Activated naive CD8-positive, alpha-beta T cell treated with anti-CD3 and anti-CD28 coated beads for 36 hours (primary cell): ENCODE results near the gene GRK1. TPM values are rescaled to one million over a fixed set of nuclear protein-coding genes. Genes with fewer than 3 reads are reported as not detected.
A peak's percentile ranks its signal among the peaks of the same experiment; 100 is the strongest.
"Not testable (repeated sequence)": the region's sequence is repeated elsewhere in the genome, so short reads cannot be mapped to it uniquely, and the experiment has no call there.

ENCODE experiments used
- DNase-seq: peaks from one replicate; pipeline ENCODE4 v3.0.0; 2021
- H3K27ac Mint-ChIP-seq: one replicate; pipeline ENCODE4 v1.8.0; 2022; ENCODE audit warnings: mild to moderate bottlenecking, moderate library complexity, mixed read lengths
- H3K27me3 Mint-ChIP-seq: one replicate; pipeline ENCODE4 v1.8.0; 2022; ENCODE audit warnings: mild to moderate bottlenecking, mixed read lengths
- H3K36me3 Mint-ChIP-seq: one replicate; pipeline ENCODE4 v1.8.0; 2021; ENCODE audit warnings: mild to moderate bottlenecking, mixed read lengths
- H3K4me1 Mint-ChIP-seq: one replicate; pipeline ENCODE4 v1.8.0; 2021; ENCODE audit warnings: mixed read lengths
- H3K4me3 Mint-ChIP-seq: one replicate; pipeline ENCODE4 v1.8.0; 2022; ENCODE audit warnings: mild to moderate bottlenecking, moderate library complexity, mixed read lengths
- H3K9me3 Mint-ChIP-seq: one replicate; pipeline ENCODE4 v1.8.0; 2022; ENCODE audit warnings: mixed read lengths
- total RNA-seq, 2 experiments: library from RNA; stranded (reverse); gene quantifications; one replicate each; pipeline ENCODE4 v1.2.3, GENCODE V29; 2021

The GRK1 gene
- not detected for total RNA-seq

DNA sequence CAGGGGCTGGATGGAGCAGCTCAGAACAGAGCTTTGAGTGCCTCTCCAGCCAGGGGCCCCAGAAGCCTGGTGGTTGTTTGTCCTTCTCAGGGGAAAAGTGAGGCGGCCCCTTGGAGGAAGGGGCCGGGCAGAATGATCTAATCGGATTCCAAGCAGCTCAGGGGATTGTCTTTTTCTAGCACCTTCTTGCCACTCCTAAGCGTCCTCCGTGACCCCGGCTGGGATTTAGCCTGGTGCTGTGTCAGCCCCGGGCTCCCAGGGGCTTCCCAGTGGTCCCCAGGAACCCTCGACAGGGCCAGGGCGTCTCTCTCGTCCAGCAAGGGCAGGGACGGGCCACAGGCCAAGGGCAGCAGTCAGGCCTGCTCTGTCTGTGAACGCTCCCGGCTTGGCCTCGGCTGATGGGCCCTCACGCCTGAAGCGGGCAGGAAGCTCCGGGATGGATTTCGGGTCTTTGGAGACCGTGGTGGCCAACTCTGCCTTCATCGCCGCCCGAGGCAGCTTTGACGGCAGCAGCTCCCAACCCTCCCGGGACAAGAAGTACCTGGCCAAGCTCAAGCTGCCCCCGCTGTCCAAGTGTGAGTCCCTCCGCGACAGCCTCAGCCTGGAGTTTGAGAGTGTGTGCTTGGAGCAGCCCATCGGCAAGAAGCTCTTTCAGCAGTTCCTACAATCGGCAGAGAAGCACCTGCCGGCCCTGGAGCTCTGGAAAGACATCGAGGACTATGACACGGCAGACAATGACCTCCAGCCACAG is at the start of gene GRK1:
TSS of gene GRK1 (plus strand) at position 269 of the 751 bp plus-strand sequence. CDS start at position 437, 168 bp downstream.
- DNase-seq, result no peak
- Mint-ChIP-seq H3K4me1 (no peaks in the 10 kb centered on the region), H3K4me3 (no peak within 1 kb of the TSS), H3K36me3 (no peaks in the 10 kb centered on the region), H3K27ac (no peak within 1 kb of the TSS), H3K27me3 (no peaks in the 10 kb centered on the region), H3K9me3 (no peaks in the 10 kb centered on the region)

DNA sequence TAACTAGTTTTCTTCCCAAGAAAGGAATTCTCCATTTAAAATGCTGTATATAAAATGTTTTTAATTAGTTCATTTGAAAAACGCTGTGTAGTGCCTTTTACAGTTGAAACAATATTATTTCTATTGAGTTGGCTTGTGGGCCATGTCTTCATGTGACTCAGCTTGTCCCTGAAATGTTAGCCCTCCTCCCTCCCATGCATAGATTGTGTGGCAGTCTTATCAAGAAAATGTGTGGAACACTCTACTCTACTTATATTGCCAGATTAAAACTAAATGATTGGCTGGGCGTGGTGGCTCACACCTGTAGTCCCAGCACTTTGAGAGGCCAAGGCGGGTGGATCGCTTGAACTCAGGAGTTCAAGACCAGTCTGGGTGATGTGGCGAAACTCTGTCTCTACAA is 49.1 kb upstream of the GRK1 start:
- DNase-seq, result no peak
- H3K27me3 Mint-ChIP-seq, result no peaks in the 10 kb centered on the region
- no peak overlapping the region for H3K27ac Mint-ChIP-seq
- peaks cover 2% of the 10 kb centered on the region for H3K4me1 Mint-ChIP-seq
- H3K9me3 Mint-ChIP-seq, result no peaks in the 10 kb centered on the region
- H3K36me3 Mint-ChIP-seq, result peaks cover 14% of the 10 kb centered on the region
- no peak overlapping the region for H3K4me3 Mint-ChIP-seq

DNA sequence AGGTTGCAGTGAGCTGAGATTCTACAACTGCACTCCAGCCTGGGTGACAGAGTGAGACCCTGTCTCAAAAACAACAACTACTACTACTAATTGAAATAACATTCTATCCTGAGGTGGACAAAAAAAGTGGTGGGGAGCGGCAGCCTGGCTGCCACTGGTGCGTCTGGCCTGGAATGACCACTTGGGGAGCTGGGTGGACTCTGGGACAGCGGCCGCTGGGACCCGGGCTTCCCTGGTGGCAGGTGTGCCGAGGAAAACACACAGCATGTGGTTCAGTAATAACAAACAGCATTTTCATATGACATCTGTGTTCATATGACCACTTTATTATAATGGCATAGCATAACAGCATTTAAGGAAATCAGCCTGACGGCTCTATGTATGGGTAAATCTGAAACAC is 48.6 kb upstream of the GRK1 start:
- Mint-ChIP-seq H3K4me1 (peaks cover 2% of the 10 kb centered on the region), H3K4me3 (no peak overlapping the region), H3K27ac (no peak overlapping the region), H3K9me3 (no peaks in the 10 kb centered on the region), H3K27me3 (no peaks in the 10 kb centered on the region), H3K36me3 (peaks cover 14% of the 10 kb centered on the region)
- no peak for DNase-seq

DNA sequence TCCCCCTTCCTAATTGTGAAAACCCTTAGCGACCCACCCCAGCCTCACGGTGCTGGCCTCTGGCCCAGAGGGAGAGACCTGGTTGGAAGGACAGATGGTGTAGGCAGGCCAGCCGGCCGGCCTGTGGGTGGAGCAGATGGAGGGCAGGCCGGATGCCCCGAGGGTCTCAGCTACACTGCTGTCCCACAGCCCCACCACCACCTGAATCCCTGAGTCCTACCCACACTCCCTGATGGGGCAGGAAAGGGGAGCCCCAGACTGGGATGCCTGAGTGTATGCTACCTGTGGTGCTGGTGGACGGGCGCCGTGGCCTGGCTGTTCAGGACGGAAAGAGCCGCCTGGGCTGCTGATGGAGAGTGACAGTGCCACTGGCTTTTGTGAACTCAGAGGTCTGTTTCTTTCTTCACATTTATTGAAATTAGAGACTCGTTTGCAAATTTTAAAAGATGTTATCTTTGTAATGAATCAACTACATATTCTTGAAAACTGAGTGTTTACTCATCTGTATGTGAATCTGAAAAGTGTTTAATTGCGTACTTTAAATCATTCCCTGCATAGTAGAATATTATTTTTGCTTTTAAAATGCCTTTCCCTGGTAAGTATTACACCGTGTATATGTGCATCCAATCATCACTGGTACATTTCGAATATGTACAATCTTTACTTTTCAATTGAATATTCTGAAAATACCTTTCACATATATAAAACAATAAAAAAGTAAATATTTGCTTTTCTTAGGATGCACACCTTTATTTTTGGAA is 46.8 kb upstream of the GRK1 start:
- peaks cover 2% of the 10 kb centered on the region for H3K4me1 Mint-ChIP-seq
- H3K36me3 Mint-ChIP-seq, result peaks cover 27% of the 10 kb centered on the region
- H3K27me3 Mint-ChIP-seq, result no peaks in the 10 kb centered on the region
- no peak overlapping the region for H3K27ac Mint-ChIP-seq
- peaks cover 3% of the 10 kb centered on the region for H3K9me3 Mint-ChIP-seq
- no peak overlapping the region for H3K4me3 Mint-ChIP-seq
- no peak for DNase-seq

DNA sequence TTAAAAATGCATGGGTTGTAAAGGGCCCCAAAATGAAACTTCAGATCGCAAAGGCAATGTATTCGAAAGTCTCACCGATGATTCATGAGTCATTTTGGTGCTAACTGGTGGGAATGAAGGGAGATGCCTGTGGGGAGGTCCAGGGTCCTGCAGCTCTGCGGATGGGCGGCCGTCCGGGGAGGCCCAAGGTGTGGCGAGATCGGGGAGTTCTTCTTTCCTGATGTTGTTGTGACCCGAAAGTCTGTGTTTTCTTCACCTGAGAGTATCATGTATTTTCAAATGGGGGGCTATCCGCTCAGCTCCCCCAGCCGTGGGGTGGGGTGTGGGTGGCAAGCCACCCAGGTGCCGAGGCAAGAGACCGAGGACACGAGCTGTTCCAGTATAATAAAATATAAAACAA is 46.0 kb upstream of the GRK1 start:
- no peak overlapping the region for H3K4me3 Mint-ChIP-seq
- no peaks in the 10 kb centered on the region for H3K27me3 Mint-ChIP-seq
- H3K36me3 Mint-ChIP-seq, result peaks cover 29% of the 10 kb centered on the region
- peaks cover 3% of the 10 kb centered on the region for H3K9me3 Mint-ChIP-seq
- no peak overlapping the region for H3K27ac Mint-ChIP-seq
- peaks cover 2% of the 10 kb centered on the region for H3K4me1 Mint-ChIP-seq
- DNase-seq, result no peak

DNA sequence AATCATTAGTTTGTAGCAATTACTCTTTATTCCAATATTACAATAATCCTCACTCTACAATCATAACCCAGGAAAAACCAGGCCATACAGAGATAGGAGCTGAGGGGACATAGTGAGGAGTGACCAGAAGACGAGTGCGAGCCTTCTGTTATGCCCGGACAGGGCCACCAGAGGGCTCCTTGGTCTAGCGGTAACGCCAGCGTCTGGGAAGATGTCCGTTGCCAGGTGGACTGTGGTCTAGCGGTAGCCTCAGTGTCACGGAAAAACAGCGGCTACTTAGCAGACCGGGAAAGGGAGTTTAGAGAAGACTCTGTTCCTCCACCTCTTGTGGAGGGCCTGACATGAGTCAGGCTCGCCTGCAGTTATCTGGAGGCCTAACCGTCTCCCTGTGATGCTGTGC is 45.5 kb upstream of the GRK1 start:
- not testable (repeated sequence) for H3K4me3 Mint-ChIP-seq, H3K4me1 Mint-ChIP-seq, DNase-seq, H3K27me3 Mint-ChIP-seq, H3K27ac Mint-ChIP-seq, H3K9me3 Mint-ChIP-seq
- H3K36me3 Mint-ChIP-seq, result peaks cover 32% of the 10 kb centered on the region

DNA sequence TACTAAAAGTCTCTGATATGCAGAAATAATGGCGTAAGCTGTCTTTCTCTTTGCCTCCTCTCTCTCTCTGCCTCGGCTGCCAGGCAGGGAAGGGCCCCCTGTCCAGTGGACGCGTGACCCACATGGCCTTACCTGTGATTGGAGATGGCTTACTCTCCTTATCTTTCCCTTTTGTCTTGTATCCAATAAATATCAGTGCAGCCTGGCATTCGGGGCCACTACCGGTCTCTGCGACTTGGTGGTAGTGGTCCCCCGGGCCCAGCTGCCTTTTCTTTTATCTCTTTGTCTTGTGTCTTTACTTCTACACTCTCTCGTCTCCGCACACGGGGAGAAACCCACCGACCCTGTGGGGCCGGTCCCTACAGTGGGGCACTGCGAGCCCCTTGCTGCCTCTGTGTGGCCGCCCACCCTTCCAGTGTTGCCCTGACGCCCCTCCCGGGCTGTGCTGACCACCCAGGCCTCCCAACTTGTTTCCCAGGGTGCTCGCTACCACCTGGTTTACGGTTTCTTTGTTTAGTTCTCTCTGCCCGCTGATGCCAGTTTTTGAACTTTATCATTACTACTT is 45.0 kb upstream of the GRK1 start:
- not testable (repeated sequence) for H3K27me3 Mint-ChIP-seq, H3K9me3 Mint-ChIP-seq

DNA sequence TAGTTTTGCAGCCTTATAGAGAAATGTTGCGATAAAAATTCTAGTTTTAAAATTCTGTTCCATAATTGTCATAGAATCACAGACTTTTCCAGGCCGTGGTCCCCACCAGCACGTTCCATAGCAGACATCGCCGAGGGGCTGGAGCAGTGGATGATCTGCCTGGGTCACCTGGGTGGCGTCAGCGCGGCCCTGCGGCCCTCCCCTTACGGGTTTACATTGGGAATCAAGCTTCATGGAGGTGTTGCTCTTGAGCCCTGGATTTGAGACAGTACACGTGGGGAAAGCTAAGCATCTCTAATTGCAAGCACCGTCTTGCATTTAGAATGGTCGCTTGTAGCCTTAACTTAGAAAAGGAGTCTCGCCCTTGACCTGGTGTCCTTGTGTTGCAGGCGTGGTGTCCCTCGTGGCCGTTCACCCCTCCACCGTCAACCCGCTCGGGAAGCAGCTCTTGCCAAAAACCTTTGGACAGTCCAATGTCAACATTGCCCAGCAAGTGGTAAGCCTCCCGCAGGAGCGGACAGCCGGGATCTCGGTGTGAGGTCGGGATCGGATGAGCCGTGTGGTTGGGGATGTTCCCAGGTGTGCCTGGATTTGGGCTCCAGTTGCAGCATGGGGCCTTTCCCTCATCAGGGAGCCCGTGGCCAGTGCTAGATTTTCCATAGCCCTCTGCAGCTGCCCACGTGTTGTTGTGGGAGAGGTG is 44.1 kb upstream of the GRK1 start:
- no peaks in the 10 kb centered on the region for H3K27me3 Mint-ChIP-seq
- no peak overlapping the region for H3K27ac Mint-ChIP-seq
- peaks cover 3% of the 10 kb centered on the region for H3K9me3 Mint-ChIP-seq
- DNase-seq, result no peak
- H3K36me3 Mint-ChIP-seq, result peaks cover 42% of the 10 kb centered on the region
- peaks cover 2% of the 10 kb centered on the region for H3K4me1 Mint-ChIP-seq
- no peak overlapping the region for H3K4me3 Mint-ChIP-seq

More for the DNA sequence above, 45.0 kb upstream of the GRK1 start:
- Mint-ChIP-seq H3K36me3 (peaks cover 38% of the 10 kb centered on the region), H3K27ac (peak overlapping the region; percentile 76)
- DNase-seq, H3K4me3 Mint-ChIP-seq, H3K4me1 Mint-ChIP-seq: not testable (repeated sequence)

DNA sequence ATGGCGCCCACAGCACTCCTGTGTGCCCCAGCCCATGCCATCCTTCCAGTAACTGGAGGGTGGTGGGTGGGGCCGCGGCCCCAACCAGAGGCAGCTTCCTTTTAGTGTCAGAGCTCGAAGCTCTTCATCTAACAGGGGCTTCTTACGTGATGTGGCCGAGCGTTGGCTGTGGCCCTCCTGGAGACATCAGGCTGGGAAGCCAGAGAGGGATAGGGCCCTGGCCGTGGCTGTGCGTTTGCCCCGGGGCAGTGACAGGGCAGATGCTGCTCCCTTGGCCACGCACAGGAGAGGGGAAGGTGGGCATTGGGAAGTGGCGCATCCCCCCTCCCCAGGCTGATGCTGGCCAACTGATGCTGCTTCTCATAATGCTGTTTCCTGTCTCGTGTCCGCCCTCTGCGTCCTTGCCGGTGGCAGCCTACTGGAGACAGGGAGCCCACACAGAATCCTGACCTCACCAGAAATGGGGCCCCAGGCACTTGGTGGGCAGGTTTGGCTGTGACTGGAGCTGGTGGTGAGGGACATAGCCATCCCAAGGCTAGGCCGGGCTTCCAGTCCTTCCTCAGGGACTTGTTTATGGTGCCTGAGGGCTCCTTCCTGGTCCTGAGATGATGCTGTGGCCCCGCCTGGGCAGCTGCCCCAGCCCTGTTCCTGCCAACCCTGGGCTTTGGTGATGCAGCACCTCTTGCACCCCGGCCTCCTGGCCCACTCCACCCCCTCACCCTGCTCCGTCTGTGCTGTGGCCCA is 43.4 kb upstream of the GRK1 start:
- Mint-ChIP-seq H3K27me3 (no peaks in the 10 kb centered on the region), H3K4me1 (peaks cover 2% of the 10 kb centered on the region), H3K4me3 (no peak overlapping the region), H3K36me3 (peaks cover 40% of the 10 kb centered on the region), H3K9me3 (peaks cover 3% of the 10 kb centered on the region), H3K27ac (no peak overlapping the region)
- no peak for DNase-seq

DNA sequence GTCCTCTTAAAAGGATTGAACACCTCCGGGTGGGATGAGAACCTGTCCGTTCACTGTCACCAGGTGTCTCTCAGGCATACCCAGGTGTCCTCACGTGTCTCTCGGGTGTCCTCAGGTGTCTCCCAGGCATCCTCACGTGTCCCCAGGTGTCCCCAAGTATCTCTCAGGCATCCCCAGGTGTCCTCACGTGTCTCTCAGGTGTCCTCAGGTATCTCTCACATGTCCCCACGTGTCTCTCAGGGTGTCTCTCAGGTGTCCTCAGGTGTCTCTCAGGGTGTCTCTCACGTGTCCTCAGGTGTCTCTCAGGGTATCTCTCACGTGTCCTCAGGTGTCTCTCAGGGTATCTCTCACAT is 42.8 kb upstream of the GRK1 start:
- peaks cover 40% of the 10 kb centered on the region for H3K36me3 Mint-ChIP-seq
- peaks cover 3% of the 10 kb centered on the region for H3K9me3 Mint-ChIP-seq
- H3K27me3 Mint-ChIP-seq, result no peaks in the 10 kb centered on the region
- H3K4me3 Mint-ChIP-seq, result no peak overlapping the region
- no peak overlapping the region for H3K27ac Mint-ChIP-seq
- no peak for DNase-seq
- H3K4me1 Mint-ChIP-seq, result peaks cover 2% of the 10 kb centered on the region

DNA sequence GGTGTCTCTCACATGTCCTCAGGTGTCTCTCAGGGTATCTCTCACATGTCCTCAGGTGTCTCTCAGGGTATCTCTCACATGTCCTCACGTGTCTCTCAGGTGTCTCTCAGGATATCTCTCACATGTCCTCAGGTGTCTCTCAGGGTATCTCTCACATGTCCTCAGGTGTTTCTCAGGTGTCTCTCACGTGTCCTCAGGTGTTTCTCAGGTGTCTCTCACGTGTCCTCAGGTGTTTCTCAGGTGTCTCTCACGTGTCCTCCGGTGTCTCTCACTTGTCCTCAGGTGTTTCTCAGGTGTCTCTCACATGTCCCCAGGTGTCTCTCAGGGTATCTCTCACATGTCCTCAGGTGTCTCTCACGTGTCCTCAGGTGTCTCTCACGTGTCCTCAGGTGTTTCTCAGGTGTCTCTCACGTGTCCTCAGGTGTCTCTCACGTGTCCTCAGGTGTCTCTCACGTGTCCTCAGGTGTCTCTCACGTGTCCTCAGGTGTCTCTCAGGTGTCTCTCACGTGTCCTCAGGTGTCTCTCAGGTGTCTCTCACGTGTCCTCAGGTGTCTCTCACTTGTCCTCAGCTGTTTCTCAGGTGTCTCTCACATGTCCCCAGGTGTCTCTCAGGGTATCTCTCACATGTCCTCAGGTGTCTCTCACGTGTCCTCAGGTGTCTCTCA is 42.2 kb upstream of the GRK1 start:
- not testable (repeated sequence) for H3K9me3 Mint-ChIP-seq, H3K4me3 Mint-ChIP-seq, H3K27me3 Mint-ChIP-seq, DNase-seq, H3K27ac Mint-ChIP-seq, H3K4me1 Mint-ChIP-seq
- H3K36me3 Mint-ChIP-seq, result peaks cover 43% of the 10 kb centered on the region

DNA sequence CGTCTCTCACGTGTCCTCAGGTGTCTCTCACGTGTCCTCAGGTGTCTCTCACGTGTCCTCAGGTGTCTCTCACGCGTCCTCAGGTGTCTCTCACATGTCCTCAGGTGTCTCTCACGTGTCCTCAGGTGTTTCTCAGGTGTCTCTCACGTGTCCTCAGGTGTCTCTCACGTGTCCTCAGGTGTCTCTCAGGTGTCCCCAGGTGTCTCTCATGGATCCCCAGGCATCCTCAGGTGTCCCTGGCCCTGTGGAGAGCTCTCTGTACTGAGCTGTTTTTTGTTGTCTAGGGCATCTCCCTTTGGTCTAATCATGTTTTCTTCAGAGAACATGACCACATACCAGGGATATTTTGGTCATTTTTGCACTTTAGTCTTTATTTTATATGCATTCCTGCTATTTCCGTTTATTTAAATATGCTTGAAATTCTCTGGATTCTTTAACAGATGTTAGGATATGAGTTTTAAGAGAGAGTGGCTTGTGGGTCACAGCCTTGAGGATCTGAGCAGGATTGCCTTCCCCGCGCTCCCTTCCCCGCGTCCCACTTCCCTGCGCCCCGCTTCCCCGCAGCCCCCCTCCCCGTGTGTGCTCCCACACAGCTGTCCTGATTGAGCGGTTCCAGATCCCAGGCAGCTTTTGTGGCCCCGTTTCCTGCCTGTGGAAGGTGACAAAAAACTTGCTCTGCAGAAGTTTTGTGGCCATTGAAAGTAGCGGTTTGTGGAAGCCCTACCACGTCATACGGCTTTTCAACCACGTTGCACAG is 40.9 kb upstream of the GRK1 start:
- Mint-ChIP-seq H3K9me3 (peaks cover 3% of the 10 kb centered on the region), H3K27me3 (no peaks in the 10 kb centered on the region)

DNA sequence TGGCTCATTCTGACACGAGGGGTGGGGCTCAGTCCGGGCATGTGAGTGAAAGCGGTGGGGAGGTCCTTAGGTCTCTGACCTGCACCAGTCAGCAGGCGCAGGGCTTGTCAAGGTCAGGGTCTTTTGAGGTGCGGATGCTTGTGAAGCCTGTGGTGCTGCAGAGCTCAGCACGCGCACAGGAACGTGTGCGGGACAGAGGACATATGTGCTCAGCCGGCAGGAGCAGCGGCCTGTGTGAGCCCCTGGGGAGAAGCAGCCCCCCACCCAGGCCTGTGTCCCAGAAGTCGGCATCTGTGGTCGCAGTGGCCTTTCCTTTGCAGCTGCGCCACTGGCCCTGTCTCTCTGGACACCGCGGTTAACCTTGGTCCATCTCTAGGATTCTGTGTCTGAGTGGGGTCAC is 39.9 kb upstream of the GRK1 start:
- Mint-ChIP-seq H3K4me3 (no peak overlapping the region), H3K36me3 (peaks cover 44% of the 10 kb centered on the region), H3K27me3 (no peaks in the 10 kb centered on the region), H3K9me3 (peaks cover 3% of the 10 kb centered on the region), H3K4me1 (peaks cover 3% of the 10 kb centered on the region), H3K27ac (no peak overlapping the region)
- DNase-seq, result no peak

More for the DNA sequence above, 40.9 kb upstream of the GRK1 start:
- peaks cover 40% of the 10 kb centered on the region for H3K36me3 Mint-ChIP-seq
- peaks cover 5% of the 10 kb centered on the region for H3K4me1 Mint-ChIP-seq
- no peak overlapping the region for H3K4me3 Mint-ChIP-seq
- H3K27ac Mint-ChIP-seq, result no peak overlapping the region
- DNase-seq, result no peak
